Gastroesophageal sphincter (tissue), 3 donors: ENCODE measurements around the gene ZBED4.

Experiments
- CTCF ChIP-seq, 4 experiments: fragments of 200-600 bp in 2 of 4; fragments of 450-650 bp in 2 of 4; sonication (generic) in 1 of 4; IDR thresholded peaks; one replicate each; pipeline ENCODE4 v1.5.1; 2017 to 2019; ENCODE audit warnings: antibody characterized with exemption in 4 of 4, mild to moderate bottlenecking in 2 of 4, moderate library complexity in 2 of 4
- POLR2AphosphoS5 ChIP-seq: sonication (generic); formaldehyde crosslinking; IDR thresholded peaks from one replicate; pipeline ENCODE4 v1.6.1; 2017; ENCODE audit warnings: antibody characterized with exemption

- TF ChIP-seq CTCF (IDR thresholded peaks at IDR 0.05) (no peak), POLR2AphosphoS5 (no peak)
These were observed 81.9 kb downstream of the ZBED4 start for GRCh38 chr22:49935561-49935960.
